Measurements from ENCODE around the gene NR2C1. TPM values are rescaled to one million over a fixed set of nuclear protein-coding genes. Genes with fewer than 3 reads are reported as not detected.

Gene NR2C1
- total RNA-seq (100 to 1,000 TPM; 102 to 114 TPM), polyA plus RNA-seq (ENCODE audit: insufficient read depth, low read depth, low replicate concordance) (66.3 TPM)
- long read RNA-seq, donor 1, full-length matches to known transcripts: 6 of 6 reads
- long read RNA-seq, donor 1, partial matches to known transcripts: 0 of 6 reads
- long read RNA-seq, donor 1, other reads (novel, unspliced or antisense): 0 of 6 reads
- long read RNA-seq, donor 2, full-length matches to known transcripts: 2 of 2 reads
- long read RNA-seq, donor 2, partial matches to known transcripts: 0 of 2 reads
- long read RNA-seq, donor 2, other reads (novel, unspliced or antisense): 0 of 2 reads

DNA sequence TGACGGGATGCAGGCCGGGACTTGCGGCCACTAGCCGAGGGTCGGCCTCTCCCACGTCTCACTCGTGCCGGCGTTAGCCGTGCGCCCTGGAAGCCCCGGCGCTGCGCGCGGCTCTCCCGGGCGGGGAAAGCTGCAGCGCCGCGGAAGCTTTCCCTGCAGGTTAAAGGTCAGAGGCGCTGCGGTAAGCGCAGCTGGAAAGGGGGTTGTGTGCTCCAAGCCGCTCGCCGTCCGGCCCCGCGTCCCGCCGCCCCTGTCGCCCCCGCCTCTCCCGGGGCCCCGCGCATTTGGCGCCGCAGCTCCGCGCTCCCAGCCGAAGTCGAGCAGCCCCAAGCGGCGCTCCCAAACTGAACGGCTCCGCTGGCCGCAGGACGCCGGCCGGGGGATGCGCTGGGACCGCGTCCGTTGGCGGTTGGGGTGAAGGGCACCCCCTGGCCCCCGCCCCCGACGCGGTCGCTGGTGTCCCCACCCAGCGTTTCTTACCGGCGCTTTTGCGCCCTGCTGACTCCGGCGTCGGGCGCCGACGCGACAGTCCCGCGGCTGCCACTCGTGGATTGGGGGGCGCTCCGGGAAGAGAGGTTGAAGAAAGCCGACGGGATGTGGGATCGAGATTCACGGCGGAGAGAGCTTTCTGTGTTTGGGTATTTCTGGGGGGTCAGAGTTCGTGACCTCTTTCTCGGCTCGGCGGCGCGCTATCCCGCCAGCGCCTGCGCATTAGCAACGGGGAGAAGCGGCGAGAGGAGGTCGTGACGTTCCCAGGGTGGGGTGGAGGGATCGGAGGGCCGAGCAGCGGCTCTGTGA, at the start of gene NR2C1:
NR2C1 (minus strand) TSS at position 719 of the 798 bp plus-strand sequence. CDS start 6,234 bp downstream, outside the sequence.
- no peak for TF ChIP-seq POLR2A (IDR thresholded peaks at IDR 0.05)
- TF ChIP-seq, protein P1, sequence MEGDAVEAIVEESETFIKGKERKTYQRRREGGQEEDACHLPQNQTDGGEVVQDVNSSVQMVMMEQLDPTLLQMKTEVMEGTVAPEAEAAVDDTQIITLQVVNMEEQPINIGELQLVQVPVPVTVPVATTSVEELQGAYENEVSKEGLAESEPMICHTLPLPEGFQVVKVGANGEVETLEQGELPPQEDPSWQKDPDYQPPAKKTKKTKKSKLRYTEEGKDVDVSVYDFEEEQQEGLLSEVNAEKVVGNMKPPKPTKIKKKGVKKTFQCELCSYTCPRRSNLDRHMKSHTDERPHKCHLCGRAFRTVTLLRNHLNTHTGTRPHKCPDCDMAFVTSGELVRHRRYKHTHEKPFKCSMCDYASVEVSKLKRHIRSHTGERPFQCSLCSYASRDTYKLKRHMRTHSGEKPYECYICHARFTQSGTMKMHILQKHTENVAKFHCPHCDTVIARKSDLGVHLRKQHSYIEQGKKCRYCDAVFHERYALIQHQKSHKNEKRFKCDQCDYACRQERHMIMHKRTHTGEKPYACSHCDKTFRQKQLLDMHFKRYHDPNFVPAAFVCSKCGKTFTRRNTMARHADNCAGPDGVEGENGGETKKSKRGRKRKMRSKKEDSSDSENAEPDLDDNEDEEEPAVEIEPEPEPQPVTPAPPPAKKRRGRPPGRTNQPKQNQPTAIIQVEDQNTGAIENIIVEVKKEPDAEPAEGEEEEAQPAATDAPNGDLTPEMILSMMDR (IDR thresholded peaks at IDR 0.05): peak in 2 of 3 experiments; percentile 82 to 90
- H3K27ac ChIP-seq: peak within 1 kb of the TSS; percentile 95 to 98
- no peaks in the 10 kb centered on the region for H3K36me3 ChIP-seq (ENCODE audit: low read depth, missing control alignments)
- 0% methylated on average over 4 to 69 of the region's 99 CpGs for WGBS, 2 donors
- peak; percentile 95 for DNase-seq
- no peaks in the 10 kb centered on the region for H3K9me3 ChIP-seq
- intact Hi-C loops (cut with DNase I; ENCODE audit: low total_unique reads): no loop called here
- H3K4me1 ChIP-seq: peaks cover 19% of the 10 kb centered on the region
- H3K27me3 ChIP-seq: no peaks in the 10 kb centered on the region
- H3K4me3 ChIP-seq: peak within 1 kb of the TSS; percentile 95 to 99

GRCh38 chr12:95118788-95119179, 45.4 kb upstream of the NR2C1 start:
- no peak overlapping the region for H3K27ac ChIP-seq
- DNase-seq: no peak
- no peaks in the 10 kb centered on the region for H3K36me3 ChIP-seq (ENCODE audit: low read depth, missing control alignments)
- intact Hi-C loops (cut with DNase I; ENCODE audit: low total_unique reads): loop anchor here (5.0 to 10.0 kb wide), 2 partner anchors 99 to 416 kb away; partner anchors contain the start of genes FGD6 and VEZT
- no peak overlapping the region for H3K4me3 ChIP-seq
- H3K27me3 ChIP-seq: no peaks in the 10 kb centered on the region
- TF ChIP-seq, protein P1 (IDR thresholded peaks at IDR 0.05): no peak
- no peak for TF ChIP-seq POLR2A (IDR thresholded peaks at IDR 0.05)
- no peaks in the 10 kb centered on the region for H3K9me3 ChIP-seq
- WGBS, 2 donors: 96 to 100% methylated on average over 3 of the region's 3 CpGs
- peaks cover 17% of the 10 kb centered on the region for H3K4me1 ChIP-seq

- intact Hi-C loops (cut with DNase I; ENCODE audit: low total_unique reads): loop anchor here (5.0 to 10.0 kb wide), 2 partner anchors 99 to 417 kb away; partner anchors contain the start of genes FGD6 and VEZT
- Histone ChIP-seq H3K4me1 (peaks cover 17% of the 10 kb centered on the region), H3K27me3 (no peaks in the 10 kb centered on the region), H3K36me3 (ENCODE audit: low read depth, missing control alignments) (no peaks in the 10 kb centered on the region), H3K9me3 (no peaks in the 10 kb centered on the region), H3K27ac (no peak overlapping the region), H3K4me3 (no peak overlapping the region)
- 80 to 92% methylated on average over 4 of the region's 4 CpGs for WGBS, 2 donors
- no peak for DNase-seq
- TF ChIP-seq, protein P1 (IDR thresholded peaks at IDR 0.05): no peak
- no peak for TF ChIP-seq POLR2A (IDR thresholded peaks at IDR 0.05)
Observed at GRCh38 chr12:95118138-95118787, 44.8 kb upstream of the NR2C1 start.

GRCh38 chr12:95117178-95117599, 43.8 kb upstream of the NR2C1 start:
- H3K27ac ChIP-seq: no peak overlapping the region
- TF ChIP-seq, protein P1 (IDR thresholded peaks at IDR 0.05): peak; percentile 79 to 88 (median 85)
- TF ChIP-seq POLR2A (IDR thresholded peaks at IDR 0.05): no peak
- H3K36me3 ChIP-seq (ENCODE audit: low read depth, missing control alignments): no peaks in the 10 kb centered on the region
- peak; percentile 87 for DNase-seq
- H3K9me3 ChIP-seq: no peaks in the 10 kb centered on the region
- intact Hi-C loops (cut with DNase I; ENCODE audit: low total_unique reads): loop anchor here (5.0 to 10.0 kb wide), 2 partner anchors 100 to 418 kb away; partner anchors contain the start of genes FGD6 and VEZT
- H3K4me3 ChIP-seq: no peak overlapping the region
- no peaks in the 10 kb centered on the region for H3K27me3 ChIP-seq
- peaks cover 17% of the 10 kb centered on the region for H3K4me1 ChIP-seq
- WGBS, 2 donors: 41 to 45% methylated on average over 2 of the region's 2 CpGs

Measured in testis (tissue), 5 donors.